Stimulated activated naive B cell treated with anti-CD40 and anti-IgM and Interleukin-4, amounts not matched to agents 10 μg/mL and 1 μg/mL and 100 μg/mL, for 72 hours (primary cell): Measurements from ENCODE around the gene NUBPL.

Experiments used
- ATAC-seq, 2 donors: fragments of 150-1000 bp; cut with Tn5 transposase; replicated peaks; 2 replicates each; pipeline ENCODE4 v1.10.0; 2021; ENCODE audit warnings: moderate library complexity in 1 of 2
- DNase-seq: peaks from one replicate; pipeline ENCODE4 v3.0.0; 2021
- H3K27ac Mint-ChIP-seq: one replicate; pipeline ENCODE4 v1.8.0; 2022; ENCODE audit warnings: mild to moderate bottlenecking, mixed read lengths
- H3K27me3 Mint-ChIP-seq, 2 donors: one replicate each; pipeline ENCODE4 v1.8.0; 2022; ENCODE audit warnings: mixed read lengths in 2 of 2
- H3K36me3 Mint-ChIP-seq, 2 donors: one replicate each; pipeline ENCODE4 v1.8.0; 2022; ENCODE audit warnings: mixed read lengths in 2 of 2, mild to moderate bottlenecking in 1 of 2
- H3K4me1 Mint-ChIP-seq, 2 donors: one replicate each; pipeline ENCODE4 v1.8.0; 2022; ENCODE audit warnings: mixed read lengths in 2 of 2, mild to moderate bottlenecking in 1 of 2
- H3K4me3 Mint-ChIP-seq, 2 donors: one replicate each; pipeline ENCODE4 v1.8.0; 2022; ENCODE audit warnings: mild to moderate bottlenecking in 2 of 2, mixed read lengths in 2 of 2, moderate library complexity in 1 of 2
- H3K9me3 Mint-ChIP-seq, 2 donors: one replicate each; pipeline ENCODE4 v1.8.0; 2022; ENCODE audit warnings: mixed read lengths in 2 of 2, mild to moderate bottlenecking in 1 of 2

NUBPL gene

GRCh38 chr14:31561155-31561846, at the start of gene NUBPL:
Gene NUBPL, plus strand, starts transcription at chr14:31561404. Its CDS starts 36 bp downstream, at chr14:31561440.
- Mint-ChIP-seq H3K4me1 (peaks cover 12 to 39% of the 10 kb centered on the region in 2 donors), H3K9me3 (peaks cover 0 to 2% of the 10 kb centered on the region in 2 donors), H3K36me3 (peaks cover 6 to 11% of the 10 kb centered on the region in 2 donors), H3K27me3 (peaks cover 10 to 11% of the 10 kb centered on the region in 2 donors), H3K27ac (peak within 1 kb of the TSS; percentile 98), H3K4me3 (peak within 1 kb of the TSS; percentile 93 to 98)
- peak; percentile 84 to 90 for ATAC-seq
- DNase-seq = peak; percentile 97

GRCh38 chr14:31527087-31527486, 34.1 kb upstream of the NUBPL start:
- ATAC-seq (no peak), DNase-seq (no peak)
- Mint-ChIP-seq H3K27ac (no peak overlapping the region), H3K27me3 (peaks cover 0 to 6% of the 10 kb centered on the region in 2 donors), H3K36me3 (no peaks in the 10 kb centered on the region), H3K4me1 (no peaks in the 10 kb centered on the region), H3K4me3 (no peak overlapping the region), H3K9me3 (peaks cover 0 to 1% of the 10 kb centered on the region in 2 donors)

GRCh38 chr14:31527546-31527945, 33.7 kb upstream of the NUBPL start:
- ATAC-seq = no peak
- no peaks in the 10 kb centered on the region for H3K36me3 Mint-ChIP-seq
- no peaks in the 10 kb centered on the region for H3K4me1 Mint-ChIP-seq
- no peak overlapping the region for H3K27ac Mint-ChIP-seq
- no peak for DNase-seq
- no peak overlapping the region for H3K4me3 Mint-ChIP-seq
- H3K27me3 Mint-ChIP-seq = peaks cover 0 to 6% of the 10 kb centered on the region in 2 donors
- peaks cover 0 to 1% of the 10 kb centered on the region in 2 donors for H3K9me3 Mint-ChIP-seq

- no peaks in the 10 kb centered on the region for H3K4me1 Mint-ChIP-seq
- H3K36me3 Mint-ChIP-seq = no peaks in the 10 kb centered on the region
- no peak for DNase-seq
- no peak overlapping the region for H3K27ac Mint-ChIP-seq
- H3K27me3 Mint-ChIP-seq = no peaks in the 10 kb centered on the region
- ATAC-seq = no peak
- peaks cover 0 to 1% of the 10 kb centered on the region in 2 donors for H3K9me3 Mint-ChIP-seq
- no peak overlapping the region for H3K4me3 Mint-ChIP-seq
Observed at GRCh38 chr14:31529053-31529452, 32.2 kb upstream of the NUBPL start.

GRCh38 chr14:31530136-31530535, 31.1 kb upstream of the NUBPL start:
- Mint-ChIP-seq H3K9me3 (peaks cover 0 to 1% of the 10 kb centered on the region in 2 donors), H3K36me3 (no peaks in the 10 kb centered on the region), H3K4me3 (no peak overlapping the region), H3K4me1 (no peaks in the 10 kb centered on the region), H3K27ac (no peak overlapping the region), H3K27me3 (no peaks in the 10 kb centered on the region)
- ATAC-seq = no peak
- DNase-seq = no peak

GRCh38 chr14:31536201-31536960, 24.8 kb upstream of the NUBPL start:
- Mint-ChIP-seq H3K27ac (no peak overlapping the region), H3K4me1 (no peaks in the 10 kb centered on the region), H3K4me3 (no peak overlapping the region), H3K9me3 (no peaks in the 10 kb centered on the region), H3K36me3 (no peaks in the 10 kb centered on the region), H3K27me3 (peaks cover 0 to 11% of the 10 kb centered on the region in 2 donors)
- DNase-seq (no peak), ATAC-seq (no peak)

- H3K4me3 Mint-ChIP-seq = no peak overlapping the region
- peaks cover 10 to 18% of the 10 kb centered on the region in 2 donors for H3K27me3 Mint-ChIP-seq
- no peaks in the 10 kb centered on the region for H3K4me1 Mint-ChIP-seq
- H3K27ac Mint-ChIP-seq = no peak overlapping the region
- DNase-seq (no peak), ATAC-seq (no peak)
- H3K9me3 Mint-ChIP-seq = no peaks in the 10 kb centered on the region
- no peaks in the 10 kb centered on the region for H3K36me3 Mint-ChIP-seq
Observed at GRCh38 chr14:31541702-31542101, 19.5 kb upstream of the NUBPL start.

GRCh38 chr14:31543969-31544799, 17.0 kb upstream of the NUBPL start:
- H3K4me3 Mint-ChIP-seq = no peak overlapping the region
- ATAC-seq (peak; percentile 49 to 61), DNase-seq (no peak)
- H3K27me3 Mint-ChIP-seq = peaks cover 19 to 25% of the 10 kb centered on the region in 2 donors
- no peaks in the 10 kb centered on the region for H3K4me1 Mint-ChIP-seq
- H3K27ac Mint-ChIP-seq = no peak overlapping the region
- H3K9me3 Mint-ChIP-seq = peaks cover 0 to 4% of the 10 kb centered on the region in 2 donors
- H3K36me3 Mint-ChIP-seq = no peaks in the 10 kb centered on the region

GRCh38 chr14:31544816-31545215, 16.4 kb upstream of the NUBPL start:
- no peak overlapping the region for H3K4me3 Mint-ChIP-seq
- H3K4me1 Mint-ChIP-seq = no peaks in the 10 kb centered on the region
- ATAC-seq (no peak), DNase-seq (no peak)
- no peak overlapping the region for H3K27ac Mint-ChIP-seq
- H3K27me3 Mint-ChIP-seq = peaks cover 25 to 31% of the 10 kb centered on the region in 2 donors
- no peaks in the 10 kb centered on the region for H3K36me3 Mint-ChIP-seq
- H3K9me3 Mint-ChIP-seq = peaks cover 0 to 4% of the 10 kb centered on the region in 2 donors

- Mint-ChIP-seq H3K36me3 (no peaks in the 10 kb centered on the region), H3K4me1 (no peaks in the 10 kb centered on the region), H3K4me3 (no peak overlapping the region), H3K27me3 (peaks cover 30 to 36% of the 10 kb centered on the region in 2 donors), H3K9me3 (peaks cover 0 to 4% of the 10 kb centered on the region in 2 donors), H3K27ac (no peak overlapping the region)
- ATAC-seq (no peak), DNase-seq (no peak)
Observed at GRCh38 chr14:31545328-31545727, 15.9 kb upstream of the NUBPL start.

- no peak for ATAC-seq
- Mint-ChIP-seq H3K36me3 (no peaks in the 10 kb centered on the region), H3K4me3 (no peak overlapping the region), H3K27ac (no peak overlapping the region), H3K4me1 (no peaks in the 10 kb centered on the region), H3K27me3 (peaks cover 33 to 40% of the 10 kb centered on the region in 2 donors), H3K9me3 (peaks cover 0 to 4% of the 10 kb centered on the region in 2 donors)
- no peak for DNase-seq
Observed at GRCh38 chr14:31549817-31550216, 11.4 kb upstream of the NUBPL start.

- no peak for DNase-seq
- Mint-ChIP-seq H3K27me3 (peaks cover 37 to 47% of the 10 kb centered on the region in 2 donors), H3K4me1 (no peaks in the 10 kb centered on the region), H3K36me3 (no peaks in the 10 kb centered on the region), H3K27ac (no peak overlapping the region), H3K4me3 (no peak overlapping the region), H3K9me3 (peaks cover 0 to 4% of the 10 kb centered on the region in 2 donors)
- no peak for ATAC-seq
Observed at GRCh38 chr14:31550589-31550988, 10.6 kb upstream of the NUBPL start.

- no peak for DNase-seq
Observed at GRCh38 chr14:31556191-31556590, 5.0 kb upstream of the NUBPL start.

GRCh38 chr14:31559939-31560338, 1.3 kb upstream of the NUBPL start:
- Mint-ChIP-seq H3K27ac (peak overlapping the region; percentile 98), H3K4me3 (peak overlapping the region in 1 of 2 donors; percentile 93), H3K4me1 (peaks cover 12 to 39% of the 10 kb centered on the region in 2 donors), H3K9me3 (peaks cover 0 to 2% of the 10 kb centered on the region in 2 donors), H3K36me3 (peaks cover 6 to 11% of the 10 kb centered on the region in 2 donors), H3K27me3 (peaks cover 16 to 18% of the 10 kb centered on the region in 2 donors)
- DNase-seq (peak; percentile 4), ATAC-seq (no peak)

More at GRCh38 chr14:31556191-31556590, 5.0 kb upstream of the NUBPL start:
- Mint-ChIP-seq H3K4me3 (no peak overlapping the region), H3K4me1 (peaks cover 7 to 13% of the 10 kb centered on the region in 2 donors), H3K36me3 (peaks cover 2 to 5% of the 10 kb centered on the region in 2 donors), H3K9me3 (peaks cover 0 to 2% of the 10 kb centered on the region in 2 donors), H3K27me3 (peaks cover 25 to 28% of the 10 kb centered on the region in 2 donors), H3K27ac (no peak overlapping the region)
- ATAC-seq = no peak
